EL (cell line): ENCODE measurements around the gene REEP2.
"Not testable (repeated sequence)": the region's sequence is repeated elsewhere in the genome, so short reads cannot be mapped to it uniquely, and the experiment has no call there.

ENCODE experiments used
- DNase-seq: peaks from one replicate; pipeline ENCODE4 v3.0.0-alpha.2; 2016

Gene REEP2, protein sequence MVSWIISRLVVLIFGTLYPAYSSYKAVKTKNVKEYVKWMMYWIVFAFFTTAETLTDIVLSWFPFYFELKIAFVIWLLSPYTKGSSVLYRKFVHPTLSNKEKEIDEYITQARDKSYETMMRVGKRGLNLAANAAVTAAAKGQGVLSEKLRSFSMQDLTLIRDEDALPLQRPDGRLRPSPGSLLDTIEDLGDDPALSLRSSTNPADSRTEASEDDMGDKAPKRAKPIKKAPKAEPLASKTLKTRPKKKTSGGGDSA

DNA sequence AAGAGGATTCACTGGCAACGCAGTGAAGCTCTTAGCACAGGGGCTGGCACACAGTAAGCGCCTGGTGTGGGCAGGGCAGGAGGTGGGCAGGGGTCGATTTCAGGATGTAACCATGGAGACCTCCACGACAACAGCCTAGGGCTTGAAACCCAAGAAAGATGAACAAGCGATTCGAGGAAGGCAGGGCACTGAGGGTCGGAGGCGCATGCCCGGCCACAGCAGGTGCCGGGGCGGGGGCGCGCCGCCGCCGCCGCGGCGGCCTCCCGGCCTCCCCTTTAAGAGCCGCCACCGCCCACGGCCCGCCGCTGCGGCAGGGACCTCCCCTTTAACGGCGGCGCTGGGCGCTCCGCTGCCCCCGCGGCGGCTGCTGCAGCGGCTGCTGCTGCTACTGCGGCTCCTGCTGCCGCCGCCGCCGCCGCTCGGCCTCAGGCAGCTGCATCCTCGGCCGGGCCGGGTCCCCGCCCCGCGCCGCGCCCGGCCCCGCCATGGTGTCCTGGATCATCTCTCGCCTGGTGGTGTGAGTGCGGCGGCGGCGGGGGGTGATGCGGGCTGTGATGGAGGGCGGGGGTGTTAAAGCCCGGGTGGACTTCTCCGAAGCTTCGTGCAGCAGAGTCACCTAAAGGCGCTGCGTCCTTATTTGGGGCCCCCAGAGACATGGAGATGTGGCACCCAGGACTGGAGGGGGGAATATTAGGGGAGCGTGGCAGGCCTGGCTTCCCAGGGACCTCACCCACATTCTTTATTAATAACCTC is at the start of gene REEP2:
TSS of gene REEP2 (plus strand) at position 334 of the 753 bp plus-strand sequence. CDS start at position 486, 152 bp downstream.
- DNase-seq = peak; percentile 63

DNA sequence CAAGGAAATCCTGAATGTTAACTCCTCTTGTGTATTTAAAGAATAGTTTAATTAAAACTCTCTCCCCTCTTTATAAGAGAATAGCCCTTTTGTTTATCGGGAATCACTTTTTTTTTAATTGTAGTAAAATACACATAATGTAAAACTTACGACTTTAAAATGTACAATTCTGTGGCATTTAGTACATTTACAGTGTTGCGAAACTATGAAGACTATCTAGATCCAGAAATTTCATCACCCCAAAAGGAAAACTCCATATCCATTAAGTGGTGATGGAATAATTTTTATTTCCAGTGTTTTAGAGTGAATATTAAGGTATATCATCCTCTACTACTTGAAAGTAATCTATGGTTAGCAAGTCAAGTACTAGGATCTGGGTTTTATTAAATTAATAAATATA is 49.5 kb upstream of the REEP2 start:
- no peak for DNase-seq

DNA sequence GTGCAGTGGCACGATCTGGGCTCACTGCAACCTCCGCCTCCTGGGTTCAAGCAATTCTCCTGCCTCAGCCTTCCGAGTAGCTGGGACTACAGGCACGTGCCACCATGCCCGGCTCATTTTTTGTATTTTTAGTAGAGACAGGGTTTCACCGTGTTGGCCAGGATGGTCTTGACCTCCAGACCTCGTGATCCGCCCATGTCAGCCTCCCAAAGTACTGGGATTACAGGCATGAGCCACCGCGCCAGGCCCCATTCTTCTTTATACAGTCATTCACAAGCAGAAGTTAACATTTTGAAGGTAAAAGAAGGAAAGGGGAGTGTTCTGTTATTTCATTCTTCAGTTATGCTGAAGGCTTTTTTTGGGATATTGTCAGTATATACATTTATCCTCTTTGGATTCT is 48.9 kb upstream of the REEP2 start:
- DNase-seq = not testable (repeated sequence)

DNA sequence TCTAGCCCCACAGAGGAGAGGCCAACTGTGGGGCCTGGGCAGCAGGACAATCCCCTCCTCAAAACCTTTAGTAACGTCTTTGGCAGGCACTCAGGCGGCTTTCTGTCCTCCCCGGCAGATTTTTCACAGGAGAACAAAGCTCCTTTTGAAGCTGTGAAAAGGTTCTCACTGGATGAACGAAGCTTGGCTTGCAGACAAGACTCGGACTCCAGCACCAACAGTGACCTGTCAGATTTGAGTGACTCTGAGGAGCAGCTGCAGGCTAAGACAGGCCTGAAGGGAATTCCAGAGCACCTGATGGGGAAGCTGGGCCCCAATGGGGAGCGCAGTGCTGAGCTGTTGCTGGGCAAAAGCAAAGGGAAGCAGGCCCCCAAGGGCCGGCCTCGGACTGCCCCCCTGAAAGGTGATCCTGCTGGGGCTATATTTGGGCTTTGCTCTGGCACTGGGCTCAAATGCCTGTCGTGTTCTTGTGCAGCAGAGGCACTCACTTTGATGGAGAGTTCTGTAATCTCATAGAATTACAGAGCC is 46.9 kb upstream of the REEP2 start:
- no peak for DNase-seq

DNA sequence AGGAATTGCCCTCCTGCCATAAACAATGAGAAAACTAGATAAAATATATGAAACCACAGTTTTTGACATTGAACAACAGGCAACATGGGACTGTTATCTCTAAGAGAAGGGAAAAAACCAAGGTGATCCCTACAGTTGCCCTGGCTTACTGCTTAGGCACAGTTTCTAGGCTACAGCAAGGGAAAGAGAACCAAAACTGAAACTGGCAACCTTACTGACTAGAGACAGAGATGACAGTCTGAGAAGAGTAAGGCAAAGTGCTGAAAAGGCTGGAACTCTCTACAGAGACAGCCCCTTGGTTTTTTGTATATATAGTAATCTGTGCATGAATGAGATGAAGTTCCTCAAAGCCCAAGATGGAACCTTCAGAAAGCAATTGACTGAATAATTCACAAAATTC is 36.2 kb upstream of the REEP2 start:
- no peak for DNase-seq

DNA sequence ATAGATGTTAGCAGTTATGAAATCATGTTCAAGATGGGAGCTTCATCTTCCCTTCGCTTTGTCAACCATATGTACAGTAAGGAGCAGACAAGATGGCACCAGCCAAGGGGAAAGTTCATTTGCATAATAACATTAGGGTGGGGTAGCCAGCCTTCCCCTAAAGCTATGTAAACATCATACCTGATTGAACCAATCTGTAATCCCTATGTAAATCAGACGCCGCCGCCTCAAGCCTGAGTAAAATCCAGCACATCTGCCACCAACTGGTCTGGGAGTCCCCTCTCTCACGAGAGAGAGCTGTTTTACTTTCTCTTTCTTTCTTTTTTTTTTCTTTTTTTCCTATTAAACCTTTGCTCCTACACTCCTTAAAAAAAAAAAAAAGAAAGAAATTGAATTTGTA is 30.8 kb upstream of the REEP2 start:
- no peak for DNase-seq

DNA sequence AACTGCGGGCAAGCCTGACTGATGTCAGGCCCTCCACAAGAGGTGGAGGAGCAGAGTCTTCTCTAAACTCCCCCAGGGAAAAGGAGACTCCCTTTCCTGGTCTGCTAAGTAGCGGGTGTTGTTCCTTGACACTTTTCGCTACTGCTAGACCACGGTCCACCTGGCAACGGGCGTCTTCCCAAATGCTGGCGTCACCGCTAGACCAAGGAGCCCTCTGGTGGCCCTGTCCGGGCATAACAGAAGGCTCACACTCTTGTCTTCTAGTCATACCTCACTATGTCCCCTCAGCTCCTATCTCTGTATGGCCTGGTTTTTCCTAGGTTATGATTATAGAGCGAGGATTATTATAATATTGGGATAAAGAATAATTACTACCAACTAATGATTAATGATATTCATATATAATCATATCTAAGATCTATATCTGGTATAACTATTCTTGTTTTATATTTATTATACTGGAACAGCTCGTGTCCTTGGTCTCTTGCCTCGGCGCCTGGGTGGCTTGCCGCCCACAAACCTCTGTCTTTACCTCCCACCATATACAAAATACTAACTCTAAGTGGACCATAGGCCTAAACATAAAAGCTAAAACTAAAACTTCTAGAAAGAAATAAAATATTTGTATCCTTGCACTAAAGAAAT is 27.7 kb upstream of the REEP2 start:
- peak; percentile 14 for DNase-seq

DNA sequence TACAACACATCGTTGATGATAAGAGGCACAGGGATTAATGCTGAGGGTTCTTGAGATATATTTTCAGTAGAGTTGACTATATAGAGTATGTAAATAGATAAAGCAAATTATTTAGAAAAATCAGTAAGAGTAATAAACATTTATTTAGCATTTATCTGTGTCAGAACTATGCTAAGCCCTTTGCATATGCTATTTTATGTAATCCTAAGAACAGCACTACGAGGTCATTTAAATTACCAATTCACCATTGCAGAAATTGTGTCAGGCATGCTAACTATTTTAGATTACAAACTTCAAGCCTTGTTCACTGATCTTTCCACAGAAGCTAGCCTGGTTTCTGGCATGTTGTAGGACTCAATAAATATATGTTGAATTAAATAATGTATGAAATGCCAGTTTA is 20.4 kb upstream of the REEP2 start:
- DNase-seq = no peak

DNA sequence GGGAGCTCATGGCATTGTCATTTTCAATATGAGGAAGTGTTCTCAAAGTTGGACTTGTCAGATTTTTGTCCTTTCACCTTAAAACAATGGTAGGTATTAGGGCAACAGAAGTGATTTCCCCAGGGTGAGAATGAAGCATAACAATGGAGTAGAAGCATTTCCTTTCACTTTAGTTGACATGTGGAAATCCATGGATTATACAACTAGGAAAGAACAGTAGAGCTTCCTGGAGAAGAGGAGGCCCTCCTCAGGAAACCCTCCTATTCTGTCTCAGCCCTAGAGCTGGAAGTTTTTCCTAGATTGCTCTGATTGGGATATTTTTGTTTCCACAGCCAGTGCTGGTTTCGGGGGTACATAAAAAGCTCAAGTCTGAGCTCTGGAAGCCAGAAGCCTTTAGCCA is 13.8 kb upstream of the REEP2 start:
- no peak for DNase-seq

DNA sequence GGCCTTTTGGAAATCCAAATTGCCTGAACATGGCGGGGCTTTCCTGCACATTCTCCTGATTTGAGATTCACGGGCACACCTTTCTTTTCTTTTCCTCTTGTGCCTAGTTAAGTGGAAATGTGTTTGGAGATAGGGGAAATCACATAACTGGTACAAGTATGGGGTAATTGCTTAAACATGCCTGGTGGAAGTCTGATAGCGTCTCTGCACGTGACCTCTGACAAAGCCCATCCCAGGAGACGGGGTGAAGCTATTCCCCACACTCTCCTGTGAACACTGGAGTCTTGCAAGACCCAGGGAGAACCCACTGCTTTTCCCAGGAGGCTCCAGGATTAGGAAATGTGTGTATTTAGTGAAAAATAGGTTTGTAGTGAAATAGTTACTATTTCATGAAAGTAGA is 2.9 kb upstream of the REEP2 start:
- no peak for DNase-seq

DNA sequence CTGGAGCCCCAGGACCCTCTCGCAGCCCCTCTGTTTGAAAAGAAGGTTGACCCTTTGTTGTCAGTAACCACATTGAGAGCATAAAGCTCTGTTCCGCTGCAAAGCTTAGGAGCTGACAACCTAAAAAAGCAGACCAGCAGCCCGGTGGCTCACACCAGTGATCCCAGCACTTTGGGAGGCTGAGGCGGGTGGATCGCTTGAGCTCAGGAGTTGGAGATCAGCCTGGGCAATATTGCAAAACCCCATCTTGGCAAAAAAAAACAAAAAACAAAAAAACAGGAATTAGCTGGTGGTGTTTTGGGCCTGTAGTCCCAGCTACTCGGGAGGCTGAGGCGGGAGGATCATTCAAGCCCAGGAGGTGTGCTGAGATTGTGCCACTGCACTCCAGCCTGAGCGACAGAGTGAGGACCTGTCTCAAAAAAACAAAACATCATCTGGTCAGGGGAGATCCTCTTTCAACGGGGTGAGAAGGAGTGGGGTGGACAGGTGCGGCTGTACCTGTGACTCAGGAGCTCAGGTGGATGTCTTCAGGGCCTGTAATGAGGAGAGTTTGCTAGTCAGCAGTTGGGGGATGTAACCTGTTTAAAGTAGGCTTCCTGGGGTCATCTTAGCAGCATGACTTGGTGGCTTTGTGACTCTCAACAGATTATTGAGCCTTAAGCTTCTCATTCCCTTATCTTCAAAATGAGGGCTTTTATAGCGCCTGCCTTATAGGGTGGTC is 694 bp upstream of the REEP2 start:
- no peak for DNase-seq

DNA sequence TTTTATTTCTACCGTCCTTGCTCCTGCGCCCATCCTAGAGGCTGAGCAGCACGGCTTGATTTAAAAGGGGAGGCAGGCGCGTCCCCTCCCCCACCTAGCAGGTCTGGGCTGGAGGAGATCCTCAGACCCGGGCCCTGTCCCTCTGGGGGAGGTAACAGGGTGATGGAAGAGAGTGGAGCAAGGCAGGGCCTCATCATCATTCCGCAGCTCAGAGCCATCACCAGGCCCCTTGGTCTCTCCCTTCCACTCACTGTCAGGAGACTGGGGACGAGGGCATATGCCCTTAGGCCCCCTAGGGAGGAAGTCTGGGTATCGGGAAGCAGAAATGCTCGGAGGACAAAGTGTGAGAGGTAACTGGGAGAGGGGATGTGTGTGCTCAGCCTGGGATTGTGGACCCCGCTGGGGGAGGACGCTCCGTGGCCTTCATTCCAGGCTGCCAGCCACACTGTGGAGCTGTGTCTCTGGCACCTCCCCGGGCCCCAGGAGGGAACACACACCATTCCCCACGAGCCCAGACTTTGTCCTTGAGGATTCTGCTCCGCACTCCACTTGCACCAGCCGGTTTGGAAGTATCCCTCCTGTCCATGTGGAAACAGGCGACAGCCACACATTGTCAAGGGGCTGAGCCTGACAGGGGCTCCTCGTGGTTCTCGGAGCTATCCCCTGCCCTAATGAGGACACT is 761 bp downstream of the REEP2 start:
- peak; percentile 21 for DNase-seq

DNA sequence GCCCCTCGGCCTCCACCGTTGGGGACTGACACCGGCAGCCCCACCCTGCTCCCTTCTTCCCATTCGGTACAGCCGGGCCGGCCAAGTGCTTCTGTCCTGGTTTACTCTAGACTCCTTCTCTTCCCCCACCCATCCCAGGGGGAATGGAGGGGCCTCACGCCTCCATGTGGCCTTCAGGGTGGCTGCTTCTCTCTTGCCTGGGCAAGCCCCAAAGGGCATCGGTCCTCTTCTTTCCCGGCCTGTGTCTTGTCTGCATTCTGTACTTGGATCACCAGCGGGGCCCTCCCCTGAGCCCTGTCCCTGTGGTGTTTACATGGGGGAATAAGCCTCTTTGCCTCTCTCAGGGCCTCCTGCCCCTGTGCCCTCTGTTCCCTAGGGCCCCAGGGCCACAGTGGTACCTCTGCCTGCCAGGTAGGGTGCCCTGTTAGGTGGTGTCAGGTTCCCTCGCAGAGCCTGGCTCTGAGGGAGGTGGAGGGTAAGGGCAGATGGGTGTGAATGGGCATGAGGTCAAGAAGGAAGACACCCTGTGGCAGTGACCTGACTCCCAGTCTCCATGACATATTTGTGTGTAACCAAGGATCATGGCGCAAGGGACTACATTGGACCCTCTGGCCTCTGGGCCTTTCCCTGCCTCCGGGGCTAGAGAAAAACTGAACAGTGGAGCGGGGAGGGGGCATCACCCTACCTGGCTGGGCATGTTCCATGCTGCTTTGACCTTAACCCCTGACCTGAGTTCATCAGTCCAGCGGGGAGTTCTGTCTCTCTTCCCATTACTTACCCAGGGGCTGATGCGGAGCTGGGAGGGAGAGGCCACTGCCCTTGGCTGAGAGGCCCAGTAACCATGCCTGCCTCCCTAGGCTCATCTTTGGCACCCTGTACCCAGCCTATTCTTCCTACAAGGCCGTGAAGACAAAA is 1.6 kb downstream of the REEP2 start:
- DNase-seq = no peak

DNA sequence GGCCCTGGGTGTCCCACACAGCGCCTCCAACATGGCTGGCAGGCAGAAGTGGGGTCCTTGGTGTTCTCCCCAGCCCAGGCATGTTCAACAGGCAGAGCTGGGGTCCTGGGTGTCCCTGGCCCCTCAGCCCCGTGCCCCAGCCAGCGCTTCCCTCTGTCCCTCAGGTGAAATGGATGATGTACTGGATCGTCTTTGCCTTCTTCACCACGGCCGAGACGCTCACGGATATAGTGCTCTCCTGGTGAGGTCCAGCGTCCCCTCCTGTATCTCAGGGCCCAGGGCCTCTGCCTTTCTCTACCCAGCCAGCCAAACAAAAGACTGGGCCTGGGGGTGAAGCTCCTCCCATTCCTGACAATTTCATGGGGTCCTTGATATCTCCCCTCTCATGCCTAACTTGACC is 2.4 kb downstream of the REEP2 start:
- DNase-seq = no peak

DNA sequence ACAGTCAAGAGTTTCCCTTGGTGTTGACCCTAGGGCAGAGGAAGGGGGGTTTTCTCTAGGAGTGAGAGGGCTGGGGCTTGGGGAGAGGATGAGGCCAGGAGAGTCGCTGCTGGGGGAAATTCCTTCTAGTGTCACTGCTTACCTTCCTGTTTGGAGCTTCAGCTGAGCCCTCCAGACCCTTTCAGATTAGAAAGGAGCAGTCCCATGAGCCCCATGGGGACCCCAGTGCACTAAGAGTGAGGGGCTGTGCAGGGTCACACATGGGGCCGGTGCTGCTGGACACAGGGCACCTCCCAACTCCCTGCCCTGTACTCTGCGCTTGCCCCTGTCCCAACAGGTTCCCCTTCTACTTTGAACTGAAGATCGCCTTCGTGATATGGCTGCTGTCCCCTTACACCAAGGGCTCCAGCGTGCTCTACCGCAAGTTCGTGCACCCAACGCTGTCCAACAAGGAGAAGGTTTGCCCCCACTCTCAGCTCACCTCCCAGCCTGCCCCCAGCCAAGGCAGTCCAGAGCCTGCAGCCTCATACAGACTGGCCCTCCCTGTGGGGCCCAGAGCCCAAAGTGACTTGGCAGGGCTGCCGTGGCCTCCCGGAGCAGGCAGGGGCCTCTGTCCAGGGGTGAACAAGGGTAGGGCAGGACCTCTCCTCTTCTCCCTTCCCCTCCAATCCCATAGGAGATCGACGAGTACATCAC is 5.4 kb downstream of the REEP2 start:
- no peak for DNase-seq

DNA sequence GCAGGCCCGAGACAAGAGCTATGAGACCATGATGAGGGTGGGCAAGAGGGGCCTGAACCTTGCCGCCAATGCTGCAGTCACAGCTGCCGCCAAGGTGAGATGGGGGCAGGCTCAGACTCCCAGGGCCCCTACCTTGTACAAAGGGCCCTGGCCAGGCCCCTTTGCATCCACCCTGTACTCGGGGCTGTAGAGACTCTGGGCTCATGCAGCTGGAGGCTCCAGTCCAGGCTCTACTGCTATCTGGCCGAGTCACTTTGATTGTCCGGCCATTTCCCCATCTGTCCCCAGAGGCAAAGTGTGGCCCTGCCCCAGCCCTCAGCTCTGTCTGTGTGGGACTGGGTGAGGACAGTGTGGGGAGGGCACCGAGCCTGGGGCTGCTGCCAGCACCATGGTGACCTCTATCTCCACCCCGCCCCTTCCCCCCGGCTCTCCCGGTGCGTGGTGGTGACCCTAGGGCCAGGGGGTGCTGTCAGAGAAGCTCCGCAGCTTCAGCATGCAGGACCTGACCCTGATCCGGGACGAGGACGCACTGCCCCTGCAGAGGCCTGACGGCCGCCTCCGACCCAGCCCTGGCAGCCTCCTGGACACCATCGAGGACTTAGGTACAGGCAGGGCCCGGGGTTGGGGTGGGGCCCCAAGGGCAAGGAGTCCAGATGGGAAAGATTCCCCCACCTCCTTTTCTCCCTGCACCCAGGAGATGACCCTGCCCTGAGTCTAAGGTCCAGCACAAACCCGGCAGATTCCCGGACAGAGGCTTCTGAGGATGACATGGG is 6.1 kb downstream of the REEP2 start:
- no peak for DNase-seq

DNA sequence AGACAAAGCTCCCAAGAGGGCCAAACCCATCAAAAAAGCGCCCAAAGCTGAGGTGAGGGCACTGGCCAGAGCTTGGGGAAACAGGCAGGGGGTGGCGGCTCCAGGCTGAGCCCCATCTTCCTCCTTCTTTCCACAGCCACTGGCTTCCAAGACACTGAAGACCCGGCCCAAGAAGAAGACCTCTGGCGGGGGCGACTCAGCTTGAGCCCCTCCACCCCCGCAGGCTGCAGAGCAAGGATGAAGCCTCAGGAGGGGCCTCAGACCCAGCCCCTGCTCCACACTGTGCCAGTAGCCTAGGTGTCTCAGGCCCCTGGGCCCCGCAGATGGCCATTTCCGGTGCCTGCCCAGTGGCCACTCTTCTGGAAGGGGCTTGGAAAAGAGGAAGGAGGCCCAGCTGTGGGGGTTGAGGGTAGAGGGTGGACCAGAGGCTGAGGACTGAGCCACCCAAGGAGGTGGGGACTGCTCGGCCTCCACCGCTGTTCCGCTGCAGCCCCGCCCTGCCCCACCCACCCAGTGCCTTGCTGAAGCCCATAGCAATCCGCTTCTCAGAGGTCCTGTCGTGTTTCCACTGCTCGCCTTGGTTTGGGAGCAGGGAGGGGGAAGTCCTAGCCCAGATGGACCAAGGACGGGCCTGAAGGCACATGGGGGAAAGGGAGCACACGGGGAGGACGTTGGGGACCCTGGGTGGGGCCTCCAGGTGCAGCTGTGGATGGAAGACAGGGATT is 6.9 kb downstream of the REEP2 start:
- no peak for DNase-seq

DNA sequence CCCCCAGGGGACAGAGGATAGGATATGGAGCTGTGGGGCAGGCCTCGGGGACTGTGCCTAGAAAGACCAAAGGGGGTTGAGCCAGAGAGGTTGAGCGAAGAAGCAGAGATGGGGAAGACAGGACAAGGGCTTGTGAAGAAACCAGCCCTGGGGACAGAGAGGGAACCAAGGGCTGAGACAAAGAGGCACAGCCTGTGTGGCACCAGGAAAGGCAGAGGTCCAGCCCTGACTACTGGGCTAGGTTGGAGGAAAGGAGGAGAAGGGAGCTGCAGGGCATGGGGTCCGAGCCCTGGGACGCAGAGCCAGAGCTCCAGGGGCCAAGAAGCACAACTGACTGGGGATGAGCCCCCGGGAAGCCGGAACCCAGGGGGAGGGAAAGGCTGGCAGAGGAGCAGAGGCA is 9.2 kb downstream of the REEP2 start:
- DNase-seq = no peak
